NK-92 (cell line): ENCODE results near the gene KLHL40.

Experiments
- DNase-seq: peaks from one replicate; lab custom pipeline; 2025; ENCODE audit not compliant: unreplicated experiment; lab: John Stamatoyannopoulos, UW

The KLHL40 gene

GRCh38 chr3:42702066-42702951 is 17.0 kb downstream of the KLHL40 start, which contains the start of gene HHATL:
Gene HHATL (minus strand): TSS chr3:42702798. CDS start chr3:42700826, 1,972 bp downstream.
- DNase-seq, result no peak

DNA sequence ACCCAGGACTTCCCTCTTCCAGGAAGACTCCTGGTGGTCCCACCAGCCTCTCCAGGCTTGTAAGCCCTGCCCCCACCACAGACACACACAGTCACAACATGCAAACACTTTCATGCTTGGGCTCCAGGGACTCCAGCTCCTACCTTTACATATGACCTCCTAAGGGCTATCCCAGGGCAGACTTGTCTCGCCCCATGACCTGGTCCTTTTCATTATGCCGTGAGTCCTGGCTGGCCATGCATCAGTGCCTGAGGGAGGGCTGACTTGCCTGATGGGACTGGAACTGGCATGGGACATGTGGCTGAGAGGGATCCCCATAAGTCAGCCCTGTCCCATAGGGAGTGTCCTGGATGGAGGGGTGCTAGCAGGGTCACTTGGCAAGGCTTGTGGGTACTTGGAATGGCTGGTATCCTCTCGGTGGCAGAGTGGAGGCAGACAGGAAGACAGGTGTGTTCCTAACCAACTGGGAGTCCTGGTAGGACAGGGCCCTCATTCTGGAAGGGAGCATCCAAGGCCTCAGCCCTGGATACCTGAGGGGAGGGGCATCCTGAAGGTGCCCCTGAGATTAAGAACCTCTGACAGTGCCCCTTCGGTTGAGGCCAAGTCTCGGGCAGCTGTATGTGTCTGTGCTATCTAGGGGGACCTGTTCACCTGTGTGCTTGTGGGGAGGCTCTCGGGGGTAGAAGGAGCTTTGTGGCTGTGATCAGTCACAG is 17.8 kb downstream of the KLHL40 start:
- no peak for DNase-seq

- DNase-seq, result no peak
Observed at GRCh38 chr3:42703695-42704025, 18.3 kb downstream of the KLHL40 start.

GRCh38 chr3:42704136-42704841 is 19.0 kb downstream of the KLHL40 start:
- DNase-seq, result no peak

DNA sequence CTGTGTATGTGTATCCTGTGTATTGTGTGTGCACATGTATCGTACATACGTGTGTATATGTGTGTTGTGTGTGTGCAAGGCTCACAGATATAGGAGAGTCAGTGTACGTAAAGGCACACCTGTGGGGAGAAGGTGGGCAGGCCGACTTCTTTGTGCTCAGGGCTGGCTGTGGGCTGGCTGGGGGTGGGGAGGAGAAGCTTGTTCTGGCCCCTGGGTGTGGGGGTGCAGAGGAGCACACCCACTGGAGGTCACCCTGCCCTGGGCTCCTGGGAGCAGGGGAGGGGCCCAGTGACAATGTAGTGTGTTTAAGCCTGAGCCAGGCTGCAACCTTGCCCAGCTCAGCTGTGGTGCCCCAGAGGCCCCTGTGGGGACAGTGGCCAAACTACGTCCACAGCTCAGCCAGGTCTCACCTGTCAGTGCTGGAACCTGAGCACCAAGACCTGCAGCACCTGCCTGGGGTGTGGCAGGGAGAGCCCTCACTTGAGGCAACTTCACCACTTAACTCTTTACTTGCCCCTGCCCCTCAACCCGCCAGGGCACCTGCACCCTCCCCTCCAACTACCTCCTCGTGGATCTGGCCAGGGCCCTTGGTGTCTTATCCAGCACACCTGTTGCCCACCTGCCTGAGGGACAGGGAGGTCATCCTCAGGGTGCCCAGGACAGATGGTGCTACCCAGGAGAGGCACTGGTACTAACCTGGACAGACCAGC is 19.9 kb downstream of the KLHL40 start:
- no peak for DNase-seq

GRCh38 chr3:42705962-42706585 is 20.7 kb downstream of the KLHL40 start:
- no peak for DNase-seq

DNA sequence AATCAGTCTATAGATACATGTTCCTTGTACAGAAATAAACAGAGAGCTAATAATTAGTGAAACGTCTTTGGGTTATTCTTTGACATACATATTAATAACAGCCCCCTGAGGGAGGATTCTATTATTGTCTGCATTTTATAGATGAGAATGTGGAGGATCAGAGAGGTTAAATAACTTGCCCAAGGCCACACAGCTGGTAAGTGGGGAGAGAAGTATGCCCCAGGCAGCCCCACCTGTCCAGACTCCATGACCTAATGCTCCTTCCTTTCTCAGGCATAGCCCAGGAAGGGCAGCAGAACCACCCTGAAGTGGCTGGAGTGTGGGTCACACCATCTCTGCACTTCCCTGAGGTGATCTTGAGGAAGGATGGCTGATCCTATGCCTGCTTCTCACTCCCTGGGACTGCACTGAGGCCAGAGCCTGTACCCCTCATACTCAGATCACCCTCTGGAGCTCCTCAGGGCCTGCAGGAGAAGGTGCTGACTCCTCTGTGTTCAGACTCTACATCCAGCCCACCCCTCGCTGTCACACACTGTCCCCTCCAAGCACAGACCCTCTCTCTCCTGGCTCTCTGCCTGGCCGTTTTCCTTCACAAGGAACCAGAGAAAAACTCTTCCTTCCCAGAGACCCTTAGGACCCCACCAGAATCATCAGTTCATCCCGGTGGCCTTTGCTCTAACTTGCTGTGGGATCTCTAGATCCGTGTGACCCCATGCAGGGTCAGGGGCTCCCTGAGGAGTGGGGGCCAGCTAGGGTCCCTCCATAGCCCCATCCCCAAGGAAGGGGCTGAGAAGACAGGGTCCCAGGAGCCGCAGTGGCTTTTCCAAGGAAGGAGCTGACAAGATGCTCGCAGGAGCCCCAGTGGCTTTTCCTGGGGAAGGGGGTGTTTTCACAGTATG is 21.6 kb downstream of the KLHL40 start:
- DNase-seq, result no peak

GRCh38 chr3:42707620-42708355 is 22.5 kb downstream of the KLHL40 start:
- DNase-seq, result no peak

GRCh38 chr3:42708611-42709151 is 23.3 kb downstream of the KLHL40 start:
- no peak for DNase-seq

DNA sequence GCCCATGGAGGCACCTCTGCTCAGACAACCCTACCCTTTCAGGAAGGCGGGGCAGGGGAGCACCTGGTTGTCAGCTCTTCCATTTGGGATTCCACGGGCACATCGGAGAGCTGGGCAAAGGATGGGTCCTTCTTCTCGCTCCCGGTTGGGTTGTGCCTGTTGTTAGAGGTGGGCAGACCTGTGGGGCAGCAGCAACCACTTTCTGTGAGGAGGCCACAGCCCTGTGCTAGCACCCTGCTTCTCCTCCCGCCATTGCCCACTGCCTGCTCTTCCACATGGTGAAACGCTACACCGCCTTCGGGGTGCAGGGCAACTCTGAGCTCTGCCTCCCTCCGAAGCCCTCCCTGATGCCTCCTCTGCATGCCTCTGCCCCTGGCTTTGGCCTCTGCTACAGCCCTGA is 24.3 kb downstream of the KLHL40 start:
- no peak for DNase-seq

DNA sequence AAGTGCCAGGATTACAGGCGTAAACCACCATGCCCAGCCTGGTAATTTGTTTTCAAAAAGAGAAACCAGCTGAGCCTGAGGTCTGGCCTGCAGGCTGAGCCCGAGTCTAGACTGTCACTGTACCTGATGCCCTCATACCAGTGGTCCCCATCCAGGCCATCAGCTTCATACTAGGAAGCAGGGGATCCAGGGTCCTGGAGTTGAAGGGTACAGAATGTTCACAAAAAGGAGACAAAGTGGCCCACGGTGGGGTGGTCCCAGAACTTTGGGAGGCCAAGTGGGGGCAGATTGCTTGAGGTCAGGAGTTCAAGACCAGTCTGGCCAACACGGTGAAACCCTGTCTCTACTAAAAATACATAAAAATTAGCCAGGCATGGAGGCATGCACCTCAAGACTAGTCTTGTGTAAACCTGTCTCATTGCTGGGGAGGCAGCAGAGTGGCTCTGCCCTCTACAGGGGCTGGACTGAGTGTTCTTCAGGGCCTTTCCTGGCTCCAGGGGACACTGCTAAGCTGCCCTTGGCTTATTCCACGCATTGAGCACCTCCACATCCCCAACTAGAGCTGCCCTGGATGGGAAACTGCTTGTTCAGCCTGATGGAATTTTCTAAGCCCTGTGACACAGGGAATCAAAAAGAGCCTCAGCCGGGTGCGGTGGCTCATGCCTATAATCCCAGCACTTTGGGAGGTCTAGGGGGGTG is 25.1 kb downstream of the KLHL40 start:
- no peak for DNase-seq

DNA sequence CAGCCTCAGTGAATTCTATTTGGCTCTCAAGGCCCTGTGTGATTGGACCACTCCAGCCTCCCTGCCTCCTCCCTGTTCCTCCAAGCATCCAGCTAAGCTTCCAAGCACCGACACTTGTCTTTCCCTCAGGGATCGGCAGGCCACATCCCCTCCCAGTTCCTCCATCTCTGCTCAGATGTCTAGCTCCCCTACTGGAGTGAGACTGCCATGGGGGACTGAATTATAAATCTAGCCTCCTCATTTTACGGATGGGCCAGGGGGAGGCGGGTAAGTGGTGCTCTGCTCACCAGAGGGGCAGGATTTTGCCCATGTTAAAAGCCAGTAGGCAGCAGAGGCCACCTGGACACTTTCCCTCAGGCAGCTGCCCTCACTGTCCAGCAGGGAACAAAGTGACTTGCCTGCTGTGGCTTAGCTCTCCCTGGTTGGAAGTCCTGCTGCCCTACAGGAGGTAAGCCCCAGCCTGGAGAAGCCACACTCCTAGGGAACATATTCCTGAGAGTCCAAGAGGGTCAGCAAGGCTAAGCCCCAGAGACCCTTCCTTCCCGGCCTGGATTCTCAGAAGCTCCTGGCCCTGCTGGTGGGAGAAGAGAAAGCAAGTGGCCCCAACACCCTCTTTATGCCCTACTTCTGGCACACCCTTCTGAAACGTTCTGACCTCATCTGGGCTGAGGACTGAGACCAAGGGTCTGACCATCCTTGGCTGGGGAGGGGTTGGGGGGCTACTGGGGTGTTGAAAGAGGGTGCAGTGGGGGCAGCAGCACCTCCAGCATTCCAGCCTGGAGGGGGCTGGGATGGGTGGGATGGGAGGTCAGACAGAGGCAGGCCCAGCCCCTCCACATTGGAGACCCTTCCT is 26.4 kb downstream of the KLHL40 start:
- DNase-seq, result no peak

DNA sequence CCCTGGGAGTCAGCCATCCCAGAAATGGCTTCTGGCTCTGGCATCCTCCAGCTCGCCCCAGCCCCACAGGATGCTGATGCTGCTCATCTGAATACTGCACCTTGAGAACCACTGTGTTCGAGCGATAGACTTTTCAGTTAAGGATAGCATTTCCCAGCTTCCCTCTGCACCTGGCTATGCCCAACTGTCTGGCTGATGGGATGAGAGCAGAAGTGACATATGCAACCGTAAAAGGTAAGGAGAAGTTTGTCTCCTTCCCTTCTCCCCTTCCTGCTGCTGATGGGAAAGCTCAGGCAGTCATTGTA is 27.0 kb downstream of the KLHL40 start:
- no peak for DNase-seq

GRCh38 chr3:42712688-42713372 is 27.5 kb downstream of the KLHL40 start:
- no peak for DNase-seq

GRCh38 chr3:42713747-42714146 is 28.4 kb downstream of the KLHL40 start:
- DNase-seq, result no peak

GRCh38 chr3:42714171-42714852 is 29.0 kb downstream of the KLHL40 start:
- no peak for DNase-seq
